Measurements from ENCODE around the gene OR1N2. TPM values are rescaled to one million over a fixed set of nuclear protein-coding genes. Genes with fewer than 3 reads are reported as not detected.

The OR1N2 gene
- total RNA-seq, 4 donors from 2014 or later, result not detected

- H3K36me3 ChIP-seq, result no peaks in the 10 kb centered on the region
- H3K27ac ChIP-seq, result no peak overlapping the region
- TF ChIP-seq POLR2A (IDR thresholded peaks at IDR 0.05) (no peak), CTCF (IDR thresholded peaks at IDR 0.05) (no peak)
- no peak for DNase-seq
- no peaks in the 10 kb centered on the region for H3K4me1 ChIP-seq
- H3K9me3 ChIP-seq, result no peaks in the 10 kb centered on the region
- no peak overlapping the region for H3K4me3 ChIP-seq
- no peaks in the 10 kb centered on the region for H3K27me3 ChIP-seq
Observed at GRCh38 chr9:122551371-122551770, 1.5 kb upstream of the OR1N2 start.

- no peaks in the 10 kb centered on the region for H3K4me1 ChIP-seq
- H3K36me3 ChIP-seq, result no peaks in the 10 kb centered on the region
- H3K4me3 ChIP-seq, result no peak overlapping the region
- no peak for TF ChIP-seq POLR2A (IDR thresholded peaks at IDR 0.05)
- TF ChIP-seq CTCF (IDR thresholded peaks at IDR 0.05), result no peak
- no peak overlapping the region for H3K27ac ChIP-seq
- no peaks in the 10 kb centered on the region for H3K9me3 ChIP-seq
- DNase-seq, result no peak
- no peaks in the 10 kb centered on the region for H3K27me3 ChIP-seq
Observed at GRCh38 chr9:122561446-122561845, 8.5 kb downstream of the OR1N2 start.

GRCh38 chr9:122562134-122562760 is 9.3 kb downstream of the OR1N2 start:
- Histone ChIP-seq H3K4me1 (no peaks in the 10 kb centered on the region), H3K27me3 (no peaks in the 10 kb centered on the region), H3K27ac (no peak overlapping the region), H3K4me3 (no peak overlapping the region), H3K9me3 (no peaks in the 10 kb centered on the region), H3K36me3 (no peaks in the 10 kb centered on the region)
- TF ChIP-seq CTCF (IDR thresholded peaks at IDR 0.05) (no peak), POLR2A (IDR thresholded peaks at IDR 0.05) (no peak)
- DNase-seq, result no peak

GRCh38 chr9:122567901-122568300 is 15.0 kb downstream of the OR1N2 start:
- Histone ChIP-seq H3K4me3 (no peak overlapping the region), H3K9me3 (no peaks in the 10 kb centered on the region), H3K27me3 (no peaks in the 10 kb centered on the region), H3K4me1 (no peaks in the 10 kb centered on the region), H3K27ac (no peak overlapping the region), H3K36me3 (no peaks in the 10 kb centered on the region)
- TF ChIP-seq CTCF (IDR thresholded peaks at IDR 0.05) (no peak), POLR2A (IDR thresholded peaks at IDR 0.05) (no peak)
- no peak for DNase-seq

- Histone ChIP-seq H3K27ac (no peak overlapping the region), H3K27me3 (no peaks in the 10 kb centered on the region), H3K9me3 (no peaks in the 10 kb centered on the region), H3K4me1 (no peaks in the 10 kb centered on the region), H3K4me3 (no peak overlapping the region), H3K36me3 (no peaks in the 10 kb centered on the region)
- TF ChIP-seq CTCF (IDR thresholded peaks at IDR 0.05) (no peak), POLR2A (IDR thresholded peaks at IDR 0.05) (no peak)
- DNase-seq, result no peak
Observed at GRCh38 chr9:122572456-122572855, 19.5 kb downstream of the OR1N2 start.

GRCh38 chr9:122579874-122580273 is 27.0 kb downstream of the OR1N2 start:
- no peaks in the 10 kb centered on the region for H3K9me3 ChIP-seq
- no peak overlapping the region for H3K27ac ChIP-seq
- H3K27me3 ChIP-seq, result no peaks in the 10 kb centered on the region
- DNase-seq, result no peak
- H3K4me1 ChIP-seq, result no peaks in the 10 kb centered on the region
- TF ChIP-seq CTCF (IDR thresholded peaks at IDR 0.05) (no peak), POLR2A (IDR thresholded peaks at IDR 0.05) (no peak)
- H3K36me3 ChIP-seq, result no peaks in the 10 kb centered on the region
- no peak overlapping the region for H3K4me3 ChIP-seq

Measured in Peyer's patch (tissue), 4 donors.